ENCODE results near the gene DHRS13. TPM values are rescaled to one million over a fixed set of nuclear protein-coding genes. Genes with fewer than 3 reads are reported as not detected.

The DHRS13 gene
- total and polyA plus RNA-seq, 2 donors (not counting 1 experiment from before 2014, with no cell fraction given) = 11.9 to 28.1 TPM

- Histone ChIP-seq H3K4me2 (replicated peaks; ENCODE audit: low read depth, low read length, poor library complexity, severe bottlenecking) (no peak overlapping the region), H3K27ac (ENCODE audit: low read length in 2 of 2) (no peak overlapping the region), H4K20me1 (ENCODE audit: control insufficient read depth, insufficient read depth, low read length, poor library complexity, severe bottlenecking) (peaks cover 77% of the 10 kb centered on the region), H3K79me2 (ENCODE audit: control insufficient read depth, insufficient read depth, low read length) (peaks cover 42% of the 10 kb centered on the region), H3K4me3 (ENCODE audit: control extremely low read depth in 1 of 5, extremely low read depth in 1 of 5, insufficient read depth in 1 of 5, low read depth in 2 of 5, low read length in 4 of 5) (no peak overlapping the region), H3K4me1 (ENCODE audit: control insufficient read depth in 2 of 2, insufficient read depth in 2 of 2, low read length in 2 of 2) (peaks cover 4 to 10% of the 10 kb centered on the region in 2 donors), H3K27me3 (replicated peaks in 1 of 4; ENCODE audit: control extremely low read depth in 1 of 4, control insufficient read depth in 3 of 4, insufficient read depth in 4 of 4, low read length in 3 of 4) (no peaks in the 10 kb centered on the region), H3K9ac (ENCODE audit: low read length) (no peak overlapping the region), H2AFZ (ENCODE audit: insufficient read depth, low read depth, low read length, poor library complexity, severe bottlenecking) (no peak overlapping the region), H3K36me3 (replicated peaks in 1 of 2; ENCODE audit: control extremely low read depth in 1 of 2, control insufficient read depth in 1 of 2, extremely low read depth in 1 of 2, insufficient read depth in 2 of 2, low read length in 1 of 2) (peaks cover 0 to 95% of the 10 kb centered on the region in 2 experiments), H3K9me3 (ENCODE audit: control extremely low read depth in 1 of 3, control insufficient read depth in 2 of 3, insufficient read depth in 1 of 3, low read length in 2 of 3) (no peaks in the 10 kb centered on the region)
- H3K27me3 Mint-ChIP-seq = no peaks in the 10 kb centered on the region
- POLR2A ChIA-PET = interaction anchor here (1.1 kb wide), 1 partner anchor 11 kb away, joined by 4 read pairs; no protein-coding TSS in a partner anchor
- H3K4me3 Mint-ChIP-seq = no peak overlapping the region
- peaks cover 22% of the 10 kb centered on the region for H3K4me1 Mint-ChIP-seq
- WGBS (ENCODE audit: insufficient coverage) = 96% methylated on average over 11 of the region's 18 CpGs
- no peaks in the 10 kb centered on the region for H3K9me3 Mint-ChIP-seq (ENCODE audit: insufficient read depth)
- H3K27ac Mint-ChIP-seq = no peak overlapping the region
- DNase-seq (no peak), ATAC-seq (ENCODE audit: low read depth) (no peak)
- intact Hi-C loops (cut with micrococcal nuclease) = no loop called here
- no peak for TF ChIP-seq CTCF (IDR thresholded peaks at IDR 0.05)
- no peak for TF ChIP-seq EZH2 (IDR thresholded peaks at IDR 0.05; ENCODE audit: borderline replicate concordance, insufficient read depth, low read depth, low read length, poor library complexity, severe bottlenecking)
- CTCF ChIA-PET = interaction anchor here (2.5 kb wide), 1 partner anchor 118 kb away, joined by 13 read pairs; no protein-coding TSS in a partner anchor
Measured at GRCh38 chr17:28882154-28882895, 20.6 kb downstream of the DHRS13 start.

DNA sequence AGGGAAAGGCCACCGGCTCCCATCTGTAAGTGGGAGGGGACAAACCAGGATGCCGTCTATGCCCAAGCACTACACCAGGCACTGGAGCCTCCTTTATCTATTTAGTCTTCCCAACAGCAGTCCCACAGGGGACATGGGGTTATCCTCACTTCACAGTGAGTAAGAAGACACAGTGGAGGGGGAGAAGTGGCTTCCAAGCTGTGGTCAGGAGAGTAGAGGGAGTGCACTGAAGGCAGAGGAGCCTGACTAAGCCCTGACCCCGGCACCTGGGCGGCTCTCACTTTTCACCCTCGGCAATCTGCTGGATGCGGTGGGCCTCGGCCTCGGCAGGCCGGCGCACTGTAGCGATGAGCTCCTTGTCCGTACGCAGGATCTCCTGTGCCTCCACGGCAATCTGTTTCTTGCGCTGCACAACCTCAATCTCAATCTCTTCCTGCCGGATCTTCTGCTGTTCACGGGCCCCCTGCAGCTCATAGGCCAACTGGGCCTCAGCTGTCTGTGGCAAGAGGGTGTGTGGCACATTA is 21.3 kb downstream of the DHRS13 start:
- Histone ChIP-seq H2AFZ (ENCODE audit: insufficient read depth, low read depth, low read length, poor library complexity, severe bottlenecking) (no peak overlapping the region), H3K36me3 (replicated peaks in 1 of 2; ENCODE audit: control extremely low read depth in 1 of 2, control insufficient read depth in 1 of 2, extremely low read depth in 1 of 2, insufficient read depth in 2 of 2, low read length in 1 of 2) (peaks cover 0 to 88% of the 10 kb centered on the region in 2 experiments), H3K4me3 (ENCODE audit: control extremely low read depth in 1 of 5, extremely low read depth in 1 of 5, insufficient read depth in 1 of 5, low read depth in 2 of 5, low read length in 4 of 5) (no peak overlapping the region), H3K79me2 (ENCODE audit: control insufficient read depth, insufficient read depth, low read length) (peaks cover 35% of the 10 kb centered on the region), H4K20me1 (ENCODE audit: control insufficient read depth, insufficient read depth, low read length, poor library complexity, severe bottlenecking) (peaks cover 70% of the 10 kb centered on the region), H3K4me2 (replicated peaks; ENCODE audit: low read depth, low read length, poor library complexity, severe bottlenecking) (no peak overlapping the region), H3K9me3 (ENCODE audit: control extremely low read depth in 1 of 3, control insufficient read depth in 2 of 3, insufficient read depth in 1 of 3, low read length in 2 of 3) (no peaks in the 10 kb centered on the region), H3K27me3 (replicated peaks in 1 of 4; ENCODE audit: control extremely low read depth in 1 of 4, control insufficient read depth in 3 of 4, insufficient read depth in 4 of 4, low read length in 3 of 4) (no peaks in the 10 kb centered on the region), H3K27ac (ENCODE audit: low read length in 2 of 2) (no peak overlapping the region), H3K4me1 (ENCODE audit: control insufficient read depth in 2 of 2, insufficient read depth in 2 of 2, low read length in 2 of 2) (peaks cover 4 to 8% of the 10 kb centered on the region in 2 donors), H3K9ac (ENCODE audit: low read length) (no peak overlapping the region)
- H3K4me1 Mint-ChIP-seq = peaks cover 17% of the 10 kb centered on the region
- WGBS (ENCODE audit: insufficient coverage) = 97% methylated on average over 15 of the region's 17 CpGs
- no peaks in the 10 kb centered on the region for H3K27me3 Mint-ChIP-seq
- ATAC-seq (ENCODE audit: low read depth) (no peak), DNase-seq (no peak)
- CTCF ChIA-PET = interaction anchor here (2.5 kb wide), 1 partner anchor 118 kb away, joined by 13 read pairs; no protein-coding TSS in a partner anchor
- H3K27ac Mint-ChIP-seq = no peak overlapping the region
- intact Hi-C loops (cut with micrococcal nuclease) = no loop called here
- POLR2A ChIA-PET = interaction anchor here (1.1 kb wide), 1 partner anchor 10 kb away, joined by 4 read pairs; no protein-coding TSS in a partner anchor
- TF ChIP-seq EZH2 (IDR thresholded peaks at IDR 0.05; ENCODE audit: borderline replicate concordance, insufficient read depth, low read depth, low read length, poor library complexity, severe bottlenecking) (no peak), CTCF (IDR thresholded peaks at IDR 0.05) (no peak)
- no peaks in the 10 kb centered on the region for H3K9me3 Mint-ChIP-seq (ENCODE audit: insufficient read depth)
- no peak overlapping the region for H3K4me3 Mint-ChIP-seq
